Raji (cell line): ENCODE measurements around the gene LLCFC1.

Source experiments
- POLR2A ChIP-seq: IDR thresholded peaks from 2 replicates; pipeline ENCODE4 v1.6.1; 2011; ENCODE audit warnings: low read depth, low read length, control low read depth; ENCODE audit not compliant: insufficient read depth

LLCFC1 gene

DNA sequence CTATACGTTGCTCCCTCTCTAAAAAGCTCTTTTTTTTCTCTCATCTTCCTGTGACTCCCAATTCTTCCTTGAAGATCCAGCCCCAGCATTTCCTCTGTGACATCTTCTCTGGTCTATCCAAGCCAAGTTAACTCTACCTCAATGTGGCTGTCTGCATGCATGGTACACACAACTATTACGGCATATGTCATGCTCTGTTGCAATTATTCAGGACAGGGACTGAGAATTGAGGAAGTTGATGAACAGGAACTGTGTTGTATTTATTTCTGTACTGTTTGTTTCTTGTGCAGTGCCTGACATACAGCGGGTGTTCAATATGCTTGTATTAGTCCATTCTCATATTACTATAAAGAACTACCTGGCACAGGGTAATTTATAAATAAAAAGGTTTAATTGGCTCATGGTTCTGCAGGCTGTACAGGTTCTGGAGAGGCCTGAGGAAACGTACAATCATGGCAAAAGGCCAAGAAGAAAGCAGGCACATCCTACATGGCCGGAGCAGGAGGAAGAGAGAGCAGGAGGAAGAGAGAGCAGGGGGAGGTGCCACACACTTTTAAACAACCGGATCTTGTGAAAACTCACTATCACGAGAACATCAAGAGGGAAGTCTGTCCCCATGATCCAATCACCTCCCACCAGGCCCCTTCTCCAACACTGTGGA is 12.1 kb upstream of the LLCFC1 start:
- TF ChIP-seq POLR2A: no peak

- TF ChIP-seq POLR2A: no peak
Observed at GRCh38 chr7:142927949-142928348, 11.3 kb upstream of the LLCFC1 start.

- no peak for TF ChIP-seq POLR2A
Observed at GRCh38 chr7:142930126-142930730, 9.1 kb upstream of the LLCFC1 start.

DNA sequence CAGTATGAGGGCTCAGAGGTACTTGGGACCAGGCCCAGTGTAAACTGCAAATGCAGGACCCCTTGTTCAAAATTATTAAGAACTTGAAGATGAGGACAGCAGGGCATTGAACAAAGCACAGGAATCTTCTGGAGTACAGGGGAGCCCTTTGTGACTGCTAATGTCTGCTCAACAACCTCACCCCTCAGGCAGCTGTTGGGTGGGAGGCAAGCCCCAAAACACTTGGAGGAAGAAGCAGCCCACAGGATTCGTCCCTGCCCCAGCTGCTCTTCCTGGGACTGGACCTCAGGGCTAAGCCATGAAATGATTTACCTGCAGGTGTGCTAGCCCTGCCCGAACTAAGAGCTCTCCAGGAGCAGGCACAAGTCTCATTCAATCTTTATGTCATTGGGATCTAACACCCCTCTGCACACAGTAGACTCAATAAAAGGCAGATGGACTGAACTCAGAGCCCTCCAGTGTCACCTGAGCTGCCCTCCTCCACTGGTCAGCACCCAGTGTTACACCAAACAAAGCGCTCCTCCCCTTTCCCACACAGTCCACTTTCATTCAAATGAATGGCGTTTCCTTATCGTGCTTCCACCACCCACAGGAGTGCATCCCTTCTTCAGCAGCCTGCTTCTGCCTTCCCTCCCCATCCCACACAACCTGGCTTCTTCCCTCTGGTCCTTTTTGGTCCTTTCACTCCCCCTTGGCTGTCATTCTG is 6.7 kb upstream of the LLCFC1 start:
- TF ChIP-seq POLR2A: no peak

DNA sequence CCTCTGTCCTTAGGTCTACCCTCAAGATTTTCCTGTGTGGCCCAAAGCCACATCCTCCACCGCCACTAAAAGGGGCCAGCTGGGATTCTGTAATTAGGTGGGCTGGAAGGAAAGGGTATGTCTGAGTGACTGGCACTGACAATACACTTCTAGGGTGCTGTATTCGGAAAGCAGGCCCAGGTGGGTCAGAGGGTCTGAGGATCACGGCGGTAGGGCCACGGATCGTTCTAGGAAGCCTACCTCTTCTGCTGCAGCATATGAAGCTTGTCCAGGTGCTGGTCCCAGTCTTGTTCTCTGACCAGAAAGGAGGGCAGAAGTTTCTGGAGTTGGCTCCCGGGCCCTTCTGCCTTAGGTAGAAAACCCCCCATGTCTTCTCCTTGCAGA is 6.2 kb upstream of the LLCFC1 start:
- no peak for TF ChIP-seq POLR2A

DNA sequence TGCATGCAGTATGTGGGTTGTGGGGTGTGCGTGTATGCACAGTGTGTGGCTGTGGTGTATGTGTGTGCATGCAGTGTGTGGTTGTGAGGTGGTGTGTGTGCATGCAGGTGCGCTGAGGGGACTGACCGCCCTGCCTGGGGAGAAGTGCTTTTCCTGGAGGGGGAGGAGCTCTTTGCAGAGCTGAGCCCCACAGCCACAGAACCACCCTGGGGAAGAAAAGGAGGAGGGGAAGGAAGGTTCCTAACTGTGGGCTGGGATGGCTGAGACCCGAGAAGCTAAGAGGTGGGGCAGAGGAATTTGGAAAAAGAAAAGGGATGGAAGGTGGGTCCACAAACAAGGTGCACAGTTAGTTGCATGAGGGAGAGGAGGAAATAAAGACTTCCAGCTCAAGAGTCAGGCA is 5.7 kb upstream of the LLCFC1 start, which contains the start of gene TRPV5:
TRPV5 (minus strand) TSS at position 123 of the 400 bp plus-strand sequence. CDS start 287 bp downstream, outside the sequence.
- no peak for TF ChIP-seq POLR2A

GRCh38 chr7:142934056-142934455 is 5.2 kb upstream of the LLCFC1 start:
- TF ChIP-seq POLR2A: no peak

- no peak for TF ChIP-seq POLR2A
Observed at GRCh38 chr7:142935941-142936565, 3.2 kb upstream of the LLCFC1 start.

DNA sequence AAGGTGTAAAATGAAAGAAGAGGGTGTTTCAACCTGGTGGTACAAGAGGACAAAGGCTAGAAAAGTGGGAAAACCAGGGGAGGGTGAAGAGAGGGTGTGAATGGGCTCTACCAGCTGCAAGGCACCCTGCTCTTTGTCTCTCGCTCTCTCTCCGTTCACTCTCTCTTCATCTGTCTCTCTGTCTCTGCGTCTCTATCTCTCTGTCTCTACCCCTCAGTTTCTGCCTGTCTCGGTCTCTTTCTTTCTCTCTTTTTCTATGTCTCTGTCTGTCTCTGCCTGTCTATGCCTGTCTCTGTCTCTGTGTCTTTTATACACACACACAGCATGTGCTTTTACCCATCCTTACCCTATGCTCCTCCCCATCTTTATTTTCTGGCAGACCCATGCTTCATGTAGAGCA is 673 bp upstream of the LLCFC1 start:
- TF ChIP-seq POLR2A: no peak

- no peak for TF ChIP-seq POLR2A
Observed at GRCh38 chr7:142940966-142941535, 1.8 kb downstream of the LLCFC1 start.

- no peak for TF ChIP-seq POLR2A
Observed at GRCh38 chr7:142941541-142941940, 2.3 kb downstream of the LLCFC1 start.

- TF ChIP-seq POLR2A: no peak
Observed at GRCh38 chr7:142942746-142943145, 3.5 kb downstream of the LLCFC1 start.

- no peak for TF ChIP-seq POLR2A
Observed at GRCh38 chr7:142943706-142944268, 4.5 kb downstream of the LLCFC1 start.

DNA sequence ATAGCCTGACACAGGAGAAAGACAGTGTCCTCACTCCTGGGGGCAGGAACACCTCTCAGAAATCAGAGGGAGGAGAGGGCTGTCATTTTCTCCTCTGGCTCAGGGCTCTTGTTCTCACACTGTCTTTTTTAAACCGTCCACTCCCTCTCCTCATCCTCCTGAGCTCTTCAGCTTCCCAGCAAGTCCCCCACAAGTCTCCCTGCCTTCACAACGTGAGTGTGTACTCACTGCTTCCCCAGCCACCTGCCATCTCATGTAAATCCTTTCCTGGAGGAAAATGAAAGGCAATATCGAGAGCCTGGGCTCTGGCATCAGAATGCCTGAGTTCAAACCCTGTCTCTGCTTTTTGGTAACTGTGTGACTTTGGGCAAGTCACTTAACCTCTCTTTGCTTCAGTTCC is 5.7 kb downstream of the LLCFC1 start:
- TF ChIP-seq POLR2A: no peak

- no peak for TF ChIP-seq POLR2A
Observed at GRCh38 chr7:142948603-142949002, 9.3 kb downstream of the LLCFC1 start.
